Panc1 (cell line): ENCODE data around the gene KAZN. TPM values are rescaled to one million over a fixed set of nuclear protein-coding genes. Genes with fewer than 3 reads are reported as not detected.

ENCODE experiments used
- ATAC-seq: fragments of 200-7000 bp; cut with Tn5 transposase; 2 replicates; pipeline ENCODE4 v1.9.1; 2020; ENCODE audit warnings: mild to moderate bottlenecking, moderate library complexity
- BruUV-seq: library from RNA; stranded (reverse); fragments of 400-500 nt; replicated peaks from 2 replicates; lab custom pipeline; 2021; lab: Mats Ljungman, UMichigan
- CTCF ChIA-PET: fragments of 300-600 bp; sonication (Branson Sonifier 250); formaldehyde crosslinking; loops from one replicate; lab custom pipeline; 2022; ENCODE audit warnings: antibody characterized with exemption; lab: Charles Lee
- POLR2A ChIA-PET: fragments of 300-600 bp; sonication (Branson Sonifier 250); formaldehyde crosslinking; loops from one replicate; lab custom pipeline; 2022; ENCODE audit warnings: antibody characterized with exemption; lab: Charles Lee
- DNase-seq: peaks from one replicate; pipeline ENCODE4 v3.0.0-alpha.2; 2010; ENCODE audit warnings: low read depth, low spot score
- H3K27ac ChIP-seq: 2 replicates; pipeline ENCODE4 v1.5.1; 2011; ENCODE audit warnings: mild to moderate bottlenecking, low read length, inconsistent platforms
- H3K27me3 ChIP-seq: fragments of 200-500 bp; sonication (Bioruptor generic); 2 replicates; pipeline ENCODE4 v1.6.0; 2014; ENCODE audit warnings: low read length, inconsistent platforms; ENCODE audit not compliant: control insufficient read depth, insufficient read depth
- H3K36me3 ChIP-seq: fragments of 200-500 bp; sonication (Bioruptor generic); 2 replicates; pipeline ENCODE4 v1.5.1; 2014; ENCODE audit warnings: inconsistent platforms, mild to moderate bottlenecking, low read length, moderate library complexity; ENCODE audit not compliant: control insufficient read depth, insufficient read depth
- H3K4me1 ChIP-seq: 2 replicates; pipeline ENCODE4 v1.5.1; 2011; ENCODE audit warnings: inconsistent platforms, mild to moderate bottlenecking, low read length, moderate library complexity; ENCODE audit not compliant: control insufficient read depth, insufficient read depth
- H3K4me3 ChIP-seq, 2 experiments: 2 replicates each; pipeline ENCODE4 v1.5.1; 2011 to 2012; ENCODE audit warnings: low read depth in 2 of 2, low read length in 2 of 2, mild to moderate bottlenecking in 2 of 2, inconsistent platforms in 1 of 2, moderate library complexity in 1 of 2
- H3K9me3 ChIP-seq: fragments of 200-500 bp; sonication (Bioruptor generic); 2 replicates; pipeline ENCODE4 v1.5.1; 2014; ENCODE audit warnings: low read depth, mild to moderate bottlenecking, inconsistent platforms, low read length, moderate library complexity; ENCODE audit not compliant: control insufficient read depth, insufficient read depth
- POLR2AphosphoS5 ChIP-seq: IDR thresholded peaks from 2 replicates; pipeline ENCODE4 v1.6.1; 2012; ENCODE audit warnings: mild to moderate bottlenecking, low read depth, low read length, moderate library complexity
- SIN3A ChIP-seq: IDR thresholded peaks from 2 replicates; pipeline ENCODE4 v1.6.1; 2012; ENCODE audit warnings: low read depth, mild to moderate bottlenecking, low read length, moderate library complexity, borderline replicate concordance; ENCODE audit not compliant: insufficient read depth
- TCF7L2 ChIP-seq: IDR thresholded peaks from 2 replicates; pipeline ENCODE4 v1.6.1; 2011; ENCODE audit warnings: mild to moderate bottlenecking, low read depth, low read length, inconsistent platforms
- in situ Hi-C: cut with HindIII; loops from 2 replicates; pipeline ENCODE4 v1.10.0; 2016; ENCODE audit warnings: low sequenced_read_pairs, low pct_unique_long_range_greater_than_20kb
- intact Hi-C: fragments of 100-400 bp; cut with micrococcal nuclease; formaldehyde crosslinking; loops from one replicate; pipeline ENCODE4 v1.10.0; 2022; ENCODE audit not compliant: unreplicated experiment
- total RNA-seq: library from RNA; stranded (reverse); gene quantifications from one replicate; pipeline ENCODE4 v1.2.1, GENCODE V29; 2021; ENCODE audit not compliant: unreplicated experiment
- TF ChIP-seq, protein P1 (sequence below): fragments of 450-650 bp; IDR thresholded peaks from 2 replicates; pipeline ENCODE4 v1.5.1; 2017; ENCODE audit warnings: mild to moderate bottlenecking
- TF ChIP-seq, protein P2 (sequence below), 2 experiments: IDR thresholded peaks; 2 replicates each; pipeline ENCODE4 v1.6.1; 2011 to 2012; ENCODE audit warnings: low read depth in 2 of 2, control low read depth in 1 of 2, low read length in 1 of 2, mild to moderate bottlenecking in 1 of 2, moderate library complexity in 1 of 2; ENCODE audit not compliant: insufficient read depth in 1 of 2

Gene KAZN
- total RNA-seq, 1 experiment from 2014 or later: 6.6 TPM

DNA sequence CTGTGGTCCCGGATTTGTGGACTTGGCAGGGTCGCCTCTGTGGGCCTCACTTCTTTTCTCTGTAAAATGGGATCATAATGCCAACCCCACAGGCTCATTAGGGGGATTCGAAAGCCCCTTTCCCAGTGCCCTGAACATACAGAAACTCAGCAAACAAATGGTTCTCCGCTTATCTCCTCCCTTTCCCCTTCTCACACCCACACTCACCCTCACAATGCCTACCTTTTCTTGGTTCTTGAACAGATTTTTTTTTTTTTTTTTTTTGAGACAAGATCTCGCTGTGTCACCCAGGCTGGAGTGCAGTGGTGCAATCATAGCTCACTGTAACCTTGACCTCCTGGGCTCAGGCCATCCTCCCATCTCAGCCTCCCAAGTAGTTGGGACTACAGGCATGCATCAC lies 175.7 kb downstream of the KAZN start:
- no peaks in the 10 kb centered on the region for H3K36me3 ChIP-seq
- TF ChIP-seq SIN3A: no peak
- no peak for TF ChIP-seq POLR2AphosphoS5
- TF ChIP-seq, protein P1, sequence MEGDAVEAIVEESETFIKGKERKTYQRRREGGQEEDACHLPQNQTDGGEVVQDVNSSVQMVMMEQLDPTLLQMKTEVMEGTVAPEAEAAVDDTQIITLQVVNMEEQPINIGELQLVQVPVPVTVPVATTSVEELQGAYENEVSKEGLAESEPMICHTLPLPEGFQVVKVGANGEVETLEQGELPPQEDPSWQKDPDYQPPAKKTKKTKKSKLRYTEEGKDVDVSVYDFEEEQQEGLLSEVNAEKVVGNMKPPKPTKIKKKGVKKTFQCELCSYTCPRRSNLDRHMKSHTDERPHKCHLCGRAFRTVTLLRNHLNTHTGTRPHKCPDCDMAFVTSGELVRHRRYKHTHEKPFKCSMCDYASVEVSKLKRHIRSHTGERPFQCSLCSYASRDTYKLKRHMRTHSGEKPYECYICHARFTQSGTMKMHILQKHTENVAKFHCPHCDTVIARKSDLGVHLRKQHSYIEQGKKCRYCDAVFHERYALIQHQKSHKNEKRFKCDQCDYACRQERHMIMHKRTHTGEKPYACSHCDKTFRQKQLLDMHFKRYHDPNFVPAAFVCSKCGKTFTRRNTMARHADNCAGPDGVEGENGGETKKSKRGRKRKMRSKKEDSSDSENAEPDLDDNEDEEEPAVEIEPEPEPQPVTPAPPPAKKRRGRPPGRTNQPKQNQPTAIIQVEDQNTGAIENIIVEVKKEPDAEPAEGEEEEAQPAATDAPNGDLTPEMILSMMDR: no peak
- no peak for TF ChIP-seq TCF7L2
- TF ChIP-seq, protein P2, sequence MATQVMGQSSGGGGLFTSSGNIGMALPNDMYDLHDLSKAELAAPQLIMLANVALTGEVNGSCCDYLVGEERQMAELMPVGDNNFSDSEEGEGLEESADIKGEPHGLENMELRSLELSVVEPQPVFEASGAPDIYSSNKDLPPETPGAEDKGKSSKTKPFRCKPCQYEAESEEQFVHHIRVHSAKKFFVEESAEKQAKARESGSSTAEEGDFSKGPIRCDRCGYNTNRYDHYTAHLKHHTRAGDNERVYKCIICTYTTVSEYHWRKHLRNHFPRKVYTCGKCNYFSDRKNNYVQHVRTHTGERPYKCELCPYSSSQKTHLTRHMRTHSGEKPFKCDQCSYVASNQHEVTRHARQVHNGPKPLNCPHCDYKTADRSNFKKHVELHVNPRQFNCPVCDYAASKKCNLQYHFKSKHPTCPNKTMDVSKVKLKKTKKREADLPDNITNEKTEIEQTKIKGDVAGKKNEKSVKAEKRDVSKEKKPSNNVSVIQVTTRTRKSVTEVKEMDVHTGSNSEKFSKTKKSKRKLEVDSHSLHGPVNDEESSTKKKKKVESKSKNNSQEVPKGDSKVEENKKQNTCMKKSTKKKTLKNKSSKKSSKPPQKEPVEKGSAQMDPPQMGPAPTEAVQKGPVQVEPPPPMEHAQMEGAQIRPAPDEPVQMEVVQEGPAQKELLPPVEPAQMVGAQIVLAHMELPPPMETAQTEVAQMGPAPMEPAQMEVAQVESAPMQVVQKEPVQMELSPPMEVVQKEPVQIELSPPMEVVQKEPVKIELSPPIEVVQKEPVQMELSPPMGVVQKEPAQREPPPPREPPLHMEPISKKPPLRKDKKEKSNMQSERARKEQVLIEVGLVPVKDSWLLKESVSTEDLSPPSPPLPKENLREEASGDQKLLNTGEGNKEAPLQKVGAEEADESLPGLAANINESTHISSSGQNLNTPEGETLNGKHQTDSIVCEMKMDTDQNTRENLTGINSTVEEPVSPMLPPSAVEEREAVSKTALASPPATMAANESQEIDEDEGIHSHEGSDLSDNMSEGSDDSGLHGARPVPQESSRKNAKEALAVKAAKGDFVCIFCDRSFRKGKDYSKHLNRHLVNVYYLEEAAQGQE (IDR thresholded peaks at IDR 0.05; ENCODE audit: insufficient read depth in 1 of 2, low read depth in 2 of 2, low read length in 1 of 2): no peak
- no peaks in the 10 kb centered on the region for H3K9me3 ChIP-seq
- H3K4me3 ChIP-seq: no peak overlapping the region
- POLR2A ChIA-PET: no interaction called here
- H3K27me3 ChIP-seq: no peaks in the 10 kb centered on the region
- ATAC-seq (no peak), DNase-seq (no peak)
- H3K4me1 ChIP-seq: no peaks in the 10 kb centered on the region
- no TSS peak for BruUV-seq
- CTCF ChIA-PET: no interaction called here
- no peak overlapping the region for H3K27ac ChIP-seq
- intact Hi-C loops (no loop called here), in situ Hi-C loops (no loop called here)

DNA sequence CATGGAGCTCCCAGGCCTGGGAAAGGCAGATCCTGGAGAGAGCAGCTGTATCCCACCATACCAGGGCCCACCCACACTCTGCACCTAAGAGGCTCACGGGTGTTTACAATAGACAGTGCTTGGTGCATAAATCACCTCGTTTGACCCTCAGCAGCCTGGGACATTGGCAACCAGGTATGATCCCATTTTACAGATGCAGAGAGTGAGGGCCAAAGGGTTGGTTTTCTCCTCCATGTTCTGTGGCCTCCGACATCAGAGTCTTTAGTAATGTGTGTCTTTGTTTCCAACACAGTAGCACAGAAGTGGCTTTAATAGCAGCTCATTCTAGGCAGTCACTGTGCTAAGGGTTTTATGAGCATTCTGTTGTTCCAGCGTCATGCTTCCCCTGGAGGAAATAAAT lies 176.5 kb downstream of the KAZN start:
- no peaks in the 10 kb centered on the region for H3K4me1 ChIP-seq
- CTCF ChIA-PET: no interaction called here
- H3K36me3 ChIP-seq: no peaks in the 10 kb centered on the region
- POLR2A ChIA-PET: interaction anchor here (0.5 kb wide), 1 partner anchor 53 kb away, joined by 5 read pairs; no protein-coding TSS in a partner anchor
- ATAC-seq (no peak), DNase-seq (no peak)
- H3K27ac ChIP-seq: no peak overlapping the region
- in situ Hi-C loops: no loop called here
- H3K4me3 ChIP-seq: no peak overlapping the region
- intact Hi-C loops: no loop called here
- no peaks in the 10 kb centered on the region for H3K27me3 ChIP-seq
- no peaks in the 10 kb centered on the region for H3K9me3 ChIP-seq
- BruUV-seq: no TSS peak
- TF ChIP-seq, protein P2 (IDR thresholded peaks at IDR 0.05; ENCODE audit: insufficient read depth in 1 of 2, low read depth in 2 of 2, low read length in 1 of 2): no peak
- no peak for TF ChIP-seq SIN3A
- TF ChIP-seq, protein P1: no peak
- no peak for TF ChIP-seq POLR2AphosphoS5
- no peak for TF ChIP-seq TCF7L2
